Placental epithelial cell (primary cell): Measurements from ENCODE around the gene OR52A1. TPM values are rescaled to one million over a fixed set of nuclear protein-coding genes. Genes with fewer than 3 reads are reported as not detected.

Experiments used
- total RNA-seq: library from RNA; depleted of rRNA; stranded (reverse); fragments of >200 nt; gene quantifications from 2 replicates; pipeline ENCODE4 v1.2.3, GENCODE V29; 2012

OR52A1 gene
- total RNA-seq: not detected in 2 replicates

GRCh38 chr11:5154657-5155056 lies at the start of gene OR52A1:
Gene OR52A1, minus strand, starts transcription at chr11:5154757. Its CDS starts 2,388 bp downstream, at chr11:5152369.

GRCh38 chr11:5200582-5200981 lies 46.0 kb upstream of the OR52A1 start, which contains the start of gene OR51V1:
Gene OR51V1, minus strand, starts transcription at chr11:5200682. Its CDS starts 0 bp downstream, at chr11:5200682.

GRCh38 chr11:5137996-5138395 lies 16.6 kb downstream of the OR52A1 start, which contains the start of gene OR52A5:
Gene OR52A5, minus strand, starts transcription at chr11:5138356. Its CDS starts 5,714 bp downstream, at chr11:5132642.

Other genes starting within 250 kb of the OR52A1 start
- gene OR51G2, start 235.4 kb downstream of the OR52A1 start, total RNA-seq: not detected in 2 replicates
- not detected in 2 replicates for gene OR51G1, start 230.4 kb downstream of the OR52A1 start, total RNA-seq
- not detected in 2 replicates for gene OR51A4, start 207.2 kb downstream of the OR52A1 start, total RNA-seq
- not detected in 2 replicates for gene OR51A2, start 199.0 kb downstream of the OR52A1 start, total RNA-seq
- gene OR51L1, start 159.9 kb downstream of the OR52A1 start, total RNA-seq: not detected in 2 replicates
- not detected in 2 replicates for gene OR52J3, start 108.2 kb downstream of the OR52A1 start, total RNA-seq
- not detected in 2 replicates for gene OR52E2, start 95.1 kb downstream of the OR52A1 start, total RNA-seq
- not detected in 2 replicates for gene OR52E1, start 85.2 kb downstream of the OR52A1 start, total RNA-seq
- not detected in 2 replicates for gene OR52A5, start 16.4 kb downstream of the OR52A1 start, total RNA-seq
- gene OR51V1, start 45.9 kb upstream of the OR52A1 start, total RNA-seq: not detected in 2 replicates
- gene HBB, start 72.3 kb upstream of the OR52A1 start, total RNA-seq: not detected in 2 replicates
- not detected in 2 replicates for gene HBD, start 79.7 kb upstream of the OR52A1 start, total RNA-seq
- gene HBG1, start 95.1 kb upstream of the OR52A1 start, total RNA-seq: not detected in 2 replicates
- not detected in 2 replicates for gene HBG2, start 100.0 kb upstream of the OR52A1 start, total RNA-seq
- 0.39 TPM in 1 of 2 replicates, not detected in the other for gene HBE1, start 115.2 kb upstream of the OR52A1 start, total RNA-seq
- gene OR51B4, start 147.2 kb upstream of the OR52A1 start, total RNA-seq: not detected in 2 replicates
- not detected in 2 replicates for gene OR51B2, start 169.5 kb upstream of the OR52A1 start, total RNA-seq
- gene OR51B5, start 188.8 kb upstream of the OR52A1 start, total RNA-seq: 0.22 TPM in 1 of 2 replicates, not detected in the other
- not detected in 2 replicates for gene OR51B6, start 196.8 kb upstream of the OR52A1 start, total RNA-seq
- gene OR51M1, start 229.1 kb upstream of the OR52A1 start, total RNA-seq: not detected in 2 replicates